Panc1 (cell line): ENCODE data around the gene NARF.

Experiments
- CTCF ChIP-seq: fragments of 450-650 bp; IDR thresholded peaks from 2 replicates; pipeline ENCODE4 v1.5.1; 2017; ENCODE audit warnings: mild to moderate bottlenecking
- POLR2AphosphoS5 ChIP-seq: IDR thresholded peaks from 2 replicates; pipeline ENCODE4 v1.6.1; 2012; ENCODE audit warnings: mild to moderate bottlenecking, low read depth, low read length, moderate library complexity
- REST ChIP-seq, 2 experiments: IDR thresholded peaks; 2 replicates each; pipeline ENCODE4 v1.6.1; 2011 to 2012; ENCODE audit warnings: low read depth in 2 of 2, control low read depth in 1 of 2, low read length in 1 of 2, mild to moderate bottlenecking in 1 of 2, moderate library complexity in 1 of 2; ENCODE audit not compliant: insufficient read depth in 1 of 2
- SIN3A ChIP-seq: IDR thresholded peaks from 2 replicates; pipeline ENCODE4 v1.6.1; 2012; ENCODE audit warnings: low read depth, mild to moderate bottlenecking, low read length, moderate library complexity, borderline replicate concordance; ENCODE audit not compliant: insufficient read depth

- TF ChIP-seq CTCF (no peak), REST (IDR thresholded peaks at IDR 0.05; ENCODE audit: insufficient read depth in 1 of 2, low read depth in 2 of 2, low read length in 1 of 2) (no peak), SIN3A (no peak), POLR2AphosphoS5 (no peak)
Observed at GRCh38 chr17:82493226-82493781, 34.8 kb downstream of the NARF start.
